Nephron progenitor cell (in vitro differentiated cells): ENCODE results near the gene PAPSS2.

Experiments used
- DNase-seq: peaks from one replicate; pipeline ENCODE4 v3.0.0; 2021
- H3K27ac Mint-ChIP-seq: 2 replicates; pipeline ENCODE4 v1.8.0; 2021; ENCODE audit warnings: mild to moderate bottlenecking, moderate library complexity, mixed read lengths
- H3K27me3 Mint-ChIP-seq: 2 replicates; pipeline ENCODE4 v1.8.0; 2021; ENCODE audit warnings: mild to moderate bottlenecking, low read depth, mixed read lengths; ENCODE audit not compliant: poor library complexity
- H3K36me3 Mint-ChIP-seq: 2 replicates; pipeline ENCODE4 v1.8.0; 2021; ENCODE audit warnings: low read depth, mixed read lengths
- H3K4me1 Mint-ChIP-seq: 2 replicates; pipeline ENCODE4 v1.8.0; 2021; ENCODE audit warnings: mixed read lengths
- H3K4me3 Mint-ChIP-seq: 2 replicates; pipeline ENCODE4 v1.8.0; 2021; ENCODE audit warnings: mild to moderate bottlenecking, moderate library complexity, mixed read lengths
- H3K9me3 Mint-ChIP-seq: 2 replicates; pipeline ENCODE4 v1.8.0; 2021; ENCODE audit warnings: mild to moderate bottlenecking, moderate library complexity, mixed read lengths
- CTCF ChIP-seq: fragments of 200-600 bp; sonication (generic); IDR thresholded peaks from 2 replicates; pipeline ENCODE4 v1.5.0; 2021; ENCODE audit warnings: antibody characterized with exemption

Gene PAPSS2

GRCh38 chr10:87646192-87646909, 13.3 kb upstream of the PAPSS2 start:
- H3K9me3 Mint-ChIP-seq = peaks cover 6% of the 10 kb centered on the region
- DNase-seq = no peak
- H3K27me3 Mint-ChIP-seq = no peaks in the 10 kb centered on the region
- no peak overlapping the region for H3K4me3 Mint-ChIP-seq
- peaks cover 5% of the 10 kb centered on the region for H3K4me1 Mint-ChIP-seq
- H3K27ac Mint-ChIP-seq = no peak overlapping the region
- H3K36me3 Mint-ChIP-seq = no peaks in the 10 kb centered on the region
- no peak for TF ChIP-seq CTCF

GRCh38 chr10:87646935-87647334, 12.7 kb upstream of the PAPSS2 start:
- DNase-seq = no peak
- Mint-ChIP-seq H3K4me1 (peaks cover 10% of the 10 kb centered on the region), H3K36me3 (no peaks in the 10 kb centered on the region), H3K27ac (no peak overlapping the region), H3K27me3 (no peaks in the 10 kb centered on the region), H3K4me3 (no peak overlapping the region), H3K9me3 (peaks cover 6% of the 10 kb centered on the region)
- TF ChIP-seq CTCF = no peak

GRCh38 chr10:87650838-87651589, 8.7 kb upstream of the PAPSS2 start:
- Mint-ChIP-seq H3K4me3 (no peak overlapping the region), H3K9me3 (peaks cover 2% of the 10 kb centered on the region), H3K4me1 (peaks cover 6% of the 10 kb centered on the region), H3K27me3 (peaks cover 3% of the 10 kb centered on the region), H3K27ac (no peak overlapping the region), H3K36me3 (no peaks in the 10 kb centered on the region)
- DNase-seq = no peak
- no peak for TF ChIP-seq CTCF

GRCh38 chr10:87651801-87652200, 7.9 kb upstream of the PAPSS2 start:
- TF ChIP-seq CTCF = no peak
- H3K27ac Mint-ChIP-seq = no peak overlapping the region
- H3K27me3 Mint-ChIP-seq = peaks cover 3% of the 10 kb centered on the region
- no peaks in the 10 kb centered on the region for H3K36me3 Mint-ChIP-seq
- H3K9me3 Mint-ChIP-seq = no peaks in the 10 kb centered on the region
- peaks cover 6% of the 10 kb centered on the region for H3K4me1 Mint-ChIP-seq
- H3K4me3 Mint-ChIP-seq = no peak overlapping the region
- DNase-seq = no peak

- TF ChIP-seq CTCF = no peak
- H3K27ac Mint-ChIP-seq = no peak overlapping the region
- H3K4me1 Mint-ChIP-seq = peaks cover 6% of the 10 kb centered on the region
- H3K27me3 Mint-ChIP-seq = peaks cover 3% of the 10 kb centered on the region
- no peak for DNase-seq
- no peaks in the 10 kb centered on the region for H3K9me3 Mint-ChIP-seq
- no peaks in the 10 kb centered on the region for H3K36me3 Mint-ChIP-seq
- no peak overlapping the region for H3K4me3 Mint-ChIP-seq
Observed at GRCh38 chr10:87652261-87652660, 7.4 kb upstream of the PAPSS2 start.

GRCh38 chr10:87654212-87654611, 5.5 kb upstream of the PAPSS2 start:
- Mint-ChIP-seq H3K4me3 (no peak overlapping the region), H3K27ac (no peak overlapping the region), H3K36me3 (no peaks in the 10 kb centered on the region), H3K27me3 (peaks cover 22% of the 10 kb centered on the region), H3K4me1 (peaks cover 10% of the 10 kb centered on the region), H3K9me3 (no peaks in the 10 kb centered on the region)
- no peak for TF ChIP-seq CTCF
- DNase-seq = no peak
